WTC11 (cell line): ENCODE data around the gene WSCD1.

Experiments used
- ATF2 ChIP-seq: sonication (generic); formaldehyde crosslinking; IDR thresholded peaks from 2 replicates; pipeline ENCODE4 v1.8.1; 2022; ENCODE audit warnings: low read depth, missing genetic modification reagents, borderline replicate concordance
- TF ChIP-seq, protein P1 (sequence below): sonication (generic); formaldehyde crosslinking; IDR thresholded peaks from 2 replicates; pipeline ENCODE4 v1.8.0; 2022; ENCODE audit warnings: missing genetic modification reagents

- TF ChIP-seq, protein P1, sequence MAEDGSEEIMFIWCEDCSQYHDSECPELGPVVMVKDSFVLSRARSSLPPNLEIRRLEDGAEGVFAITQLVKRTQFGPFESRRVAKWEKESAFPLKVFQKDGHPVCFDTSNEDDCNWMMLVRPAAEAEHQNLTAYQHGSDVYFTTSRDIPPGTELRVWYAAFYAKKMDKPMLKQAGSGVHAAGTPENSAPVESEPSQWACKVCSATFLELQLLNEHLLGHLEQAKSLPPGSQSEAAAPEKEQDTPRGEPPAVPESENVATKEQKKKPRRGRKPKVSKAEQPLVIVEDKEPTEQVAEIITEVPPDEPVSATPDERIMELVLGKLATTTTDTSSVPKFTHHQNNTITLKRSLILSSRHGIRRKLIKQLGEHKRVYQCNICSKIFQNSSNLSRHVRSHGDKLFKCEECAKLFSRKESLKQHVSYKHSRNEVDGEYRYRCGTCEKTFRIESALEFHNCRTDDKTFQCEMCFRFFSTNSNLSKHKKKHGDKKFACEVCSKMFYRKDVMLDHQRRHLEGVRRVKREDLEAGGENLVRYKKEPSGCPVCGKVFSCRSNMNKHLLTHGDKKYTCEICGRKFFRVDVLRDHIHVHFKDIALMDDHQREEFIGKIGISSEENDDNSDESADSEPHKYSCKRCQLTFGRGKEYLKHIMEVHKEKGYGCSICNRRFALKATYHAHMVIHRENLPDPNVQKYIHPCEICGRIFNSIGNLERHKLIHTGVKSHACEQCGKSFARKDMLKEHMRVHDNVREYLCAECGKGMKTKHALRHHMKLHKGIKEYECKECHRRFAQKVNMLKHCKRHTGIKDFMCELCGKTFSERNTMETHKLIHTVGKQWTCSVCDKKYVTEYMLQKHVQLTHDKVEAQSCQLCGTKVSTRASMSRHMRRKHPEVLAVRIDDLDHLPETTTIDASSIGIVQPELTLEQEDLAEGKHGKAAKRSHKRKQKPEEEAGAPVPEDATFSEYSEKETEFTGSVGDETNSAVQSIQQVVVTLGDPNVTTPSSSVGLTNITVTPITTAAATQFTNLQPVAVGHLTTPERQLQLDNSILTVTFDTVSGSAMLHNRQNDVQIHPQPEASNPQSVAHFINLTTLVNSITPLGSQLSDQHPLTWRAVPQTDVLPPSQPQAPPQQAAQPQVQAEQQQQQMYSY (CRISPR knock-in tag), result no peak
- TF ChIP-seq ATF2 (CRISPR knock-in tag), result no peak
Observed at GRCh38 chr17:6135236-6135635, 65.1 kb downstream of the WSCD1 start.
